GM19023 (cell line): Measurements from ENCODE around the gene MYD88.
"Not testable (repeated sequence)": the region's sequence is repeated elsewhere in the genome, so short reads cannot be mapped to it uniquely, and the experiment has no call there.

Experiments used
- ATAC-seq: cut with Tn5 transposase; IDR thresholded peaks from one replicate; pipeline ENCODE4 v1.9.1; 2021; ENCODE audit warnings: mild to moderate bottlenecking, moderate library complexity; ENCODE audit not compliant: unreplicated experiment

The MYD88 gene

GRCh38 chr3:38140326-38141172 is 2.1 kb downstream of the MYD88 start:
- ATAC-seq = no peak

GRCh38 chr3:38141173-38141951 is 2.9 kb downstream of the MYD88 start:
- ATAC-seq = no peak

GRCh38 chr3:38141952-38142273 is 3.5 kb downstream of the MYD88 start:
- no peak for ATAC-seq

GRCh38 chr3:38142959-38143358 is 4.5 kb downstream of the MYD88 start:
- no peak for ATAC-seq

- no peak for ATAC-seq
Measured at GRCh38 chr3:38143511-38143910, 5.0 kb downstream of the MYD88 start.

- no peak for ATAC-seq
Measured at GRCh38 chr3:38146504-38146903, 8.0 kb downstream of the MYD88 start.

GRCh38 chr3:38147421-38147820 is 9.0 kb downstream of the MYD88 start:
- no peak for ATAC-seq

GRCh38 chr3:38148311-38148882 is 9.9 kb downstream of the MYD88 start:
- no peak for ATAC-seq

- ATAC-seq = no peak
Measured at GRCh38 chr3:38149708-38150107, 11.2 kb downstream of the MYD88 start.

GRCh38 chr3:38150780-38151528 is 12.5 kb downstream of the MYD88 start:
- ATAC-seq = no peak

- no peak for ATAC-seq
Measured at GRCh38 chr3:38151667-38152265, 13.3 kb downstream of the MYD88 start.

GRCh38 chr3:38152609-38153008 is 14.1 kb downstream of the MYD88 start:
- no peak for ATAC-seq

- ATAC-seq = no peak
Measured at GRCh38 chr3:38153221-38153620, 14.8 kb downstream of the MYD88 start.

- ATAC-seq = no peak
Measured at GRCh38 chr3:38154033-38154494, 15.6 kb downstream of the MYD88 start.

GRCh38 chr3:38154625-38155255 is 16.3 kb downstream of the MYD88 start:
- no peak for ATAC-seq

- ATAC-seq = no peak
Measured at GRCh38 chr3:38155825-38156224, 17.4 kb downstream of the MYD88 start.

GRCh38 chr3:38157117-38157516 is 18.7 kb downstream of the MYD88 start:
- ATAC-seq = no peak

- ATAC-seq = no peak
Measured at GRCh38 chr3:38157595-38157994, 19.1 kb downstream of the MYD88 start.

GRCh38 chr3:38158472-38158871 is 20.0 kb downstream of the MYD88 start:
- no peak for ATAC-seq

- not testable (repeated sequence) for ATAC-seq
Measured at GRCh38 chr3:38160704-38161103, 22.2 kb downstream of the MYD88 start.
